Body of pancreas (tissue), 4 donors: ENCODE results near the gene AVPR1B. TPM values are rescaled to one million over a fixed set of nuclear protein-coding genes. Genes with fewer than 3 reads are reported as not detected.
A peak's percentile ranks its signal among the peaks of the same experiment; 100 is the strongest.

ENCODE experiments used
- ATAC-seq: fragments of 150-250 bp; one replicate; pipeline ENCODE4 v1.9.1; 2016
- DNase-seq, 4 donors: peaks; one replicate each; pipeline ENCODE4 v3.0.0-alpha.2; 2019
- H3K27ac ChIP-seq, 4 donors: fragments of 200-600 bp; sonication (generic); 1 replicate in 3 of 4; 2 replicates in 1 of 4; pipeline versions ENCODE4 v1.5.1 to v1.6.1; 2016 to 2019; ENCODE audit warnings: mild to moderate bottlenecking in 1 of 4, mixed read lengths in 1 of 4, moderate library complexity in 1 of 4
- H3K27me3 ChIP-seq, 2 donors: fragments of 200-600 bp; sonication (generic); one replicate each; pipeline ENCODE4 v1.6.0; 2016; ENCODE audit warnings: mild to moderate bottlenecking in 1 of 2
- H3K36me3 ChIP-seq, 2 donors: fragments of 200-600 bp; sonication (generic); replicated peaks in 1 of 2; 2 replicates each; pipeline ENCODE4 v1.5.1; 2016; ENCODE audit warnings: low read depth in 2 of 2; ENCODE audit not compliant: insufficient read depth in 1 of 2
- H3K4me1 ChIP-seq: fragments of 200-600 bp; sonication (generic); one replicate; pipeline ENCODE4 v1.6.0; 2016
- H3K4me3 ChIP-seq, 2 donors: fragments of 200-600 bp; sonication (generic); 1 replicate in 1 of 2; 2 replicates in 1 of 2; pipeline ENCODE4 v1.5.1; 2016 to 2019
- H3K9me3 ChIP-seq, 3 donors: fragments of 200-600 bp; sonication (generic); 1 replicate in 2 of 3; 2 replicates in 1 of 3; pipeline ENCODE4 v1.5.1; 2016
- POLR2A ChIP-seq, 3 donors: fragments of 450-650 bp; IDR thresholded peaks; one replicate each; pipeline ENCODE4 v1.6.1; 2016; ENCODE audit warnings: antibody characterized with exemption in 3 of 3, mild to moderate bottlenecking in 2 of 3
- WGBS, 2 donors: methylation state at CpG; one replicate each; pipeline ENCODE4 v1.1.5; 2017; 5-methylcytosine and 5-hydroxymethylcytosine counted together
- intact Hi-C: fragments of 100-400 bp; cut with DNase I; formaldehyde crosslinking; loops from one replicate; pipeline ENCODE4 v1.15.1; 2023
- total RNA-seq, 2 donors: library from RNA; depleted of rRNA; stranded (reverse); fragments of >200 nt; gene quantifications; one replicate each; pipeline ENCODE4 v1.1.0, GENCODE V29; 2016
- TF ChIP-seq, protein P1 (sequence below), 7 experiments: fragments of 450-650 bp in 4 of 7; fragments of 200-600 bp in 3 of 7; sonication (generic) in 3 of 7; IDR thresholded peaks; one replicate each; pipeline ENCODE4 v1.5.1; 2016 to 2019; ENCODE audit warnings: antibody characterized with exemption in 7 of 7

The AVPR1B gene
- total RNA-seq, 2 donors from 2014 or later: 0.78 TPM; not detected in 1

DNA sequence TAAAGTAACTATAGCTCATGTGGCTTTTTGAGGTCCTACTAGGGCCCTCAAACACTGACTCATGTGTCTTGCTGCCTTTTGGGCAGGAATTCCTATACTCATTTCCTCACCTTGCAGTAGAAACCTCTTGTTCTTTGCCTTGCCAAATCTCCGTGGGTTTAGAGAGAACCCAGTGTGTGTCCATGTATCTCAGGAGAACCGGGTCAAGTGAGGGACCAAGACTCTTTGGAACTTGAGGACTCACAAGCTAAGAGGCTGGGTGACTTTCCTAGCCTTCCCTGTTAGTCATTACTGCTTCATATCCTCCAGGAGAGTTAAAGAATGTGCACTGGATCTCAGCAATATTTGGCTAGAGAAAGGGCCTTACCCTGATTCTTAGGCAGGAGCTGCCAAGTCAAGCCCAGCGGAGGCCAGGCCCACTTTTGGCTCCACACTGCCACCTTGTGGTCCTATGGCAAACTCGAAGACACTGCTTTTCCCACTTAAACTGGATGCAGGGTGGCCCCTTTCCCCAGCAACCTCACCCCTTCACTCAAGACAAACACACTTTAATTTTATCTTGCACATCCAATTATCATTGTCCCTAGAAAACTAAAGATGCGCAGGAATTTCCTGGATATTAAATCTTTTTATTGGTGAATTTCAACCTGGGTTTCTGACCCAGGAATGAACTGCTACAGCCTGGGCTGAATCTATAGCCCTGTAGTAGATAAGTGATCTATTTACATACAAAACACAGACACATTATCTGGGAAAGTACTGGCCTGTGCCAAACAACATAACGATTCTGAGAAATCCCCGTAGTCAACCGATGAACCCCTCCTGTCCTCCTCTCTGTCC is 10.6 kb downstream of the AVPR1B start:
- ATAC-seq (peak; percentile 81), DNase-seq (peak; percentile 81 to 84 (median 82))
- Histone ChIP-seq H3K4me3 (no peak overlapping the region), H3K4me1 (peaks cover 6% of the 10 kb centered on the region), H3K27me3 (no peaks in the 10 kb centered on the region), H3K36me3 (no peaks in the 10 kb centered on the region), H3K27ac (no peak overlapping the region), H3K9me3 (no peaks in the 10 kb centered on the region)
- 28 to 36% methylated on average over 8 of the region's 8 CpGs for WGBS, 2 donors
- TF ChIP-seq POLR2A (IDR thresholded peaks at IDR 0.05): no peak
- TF ChIP-seq, protein P1, sequence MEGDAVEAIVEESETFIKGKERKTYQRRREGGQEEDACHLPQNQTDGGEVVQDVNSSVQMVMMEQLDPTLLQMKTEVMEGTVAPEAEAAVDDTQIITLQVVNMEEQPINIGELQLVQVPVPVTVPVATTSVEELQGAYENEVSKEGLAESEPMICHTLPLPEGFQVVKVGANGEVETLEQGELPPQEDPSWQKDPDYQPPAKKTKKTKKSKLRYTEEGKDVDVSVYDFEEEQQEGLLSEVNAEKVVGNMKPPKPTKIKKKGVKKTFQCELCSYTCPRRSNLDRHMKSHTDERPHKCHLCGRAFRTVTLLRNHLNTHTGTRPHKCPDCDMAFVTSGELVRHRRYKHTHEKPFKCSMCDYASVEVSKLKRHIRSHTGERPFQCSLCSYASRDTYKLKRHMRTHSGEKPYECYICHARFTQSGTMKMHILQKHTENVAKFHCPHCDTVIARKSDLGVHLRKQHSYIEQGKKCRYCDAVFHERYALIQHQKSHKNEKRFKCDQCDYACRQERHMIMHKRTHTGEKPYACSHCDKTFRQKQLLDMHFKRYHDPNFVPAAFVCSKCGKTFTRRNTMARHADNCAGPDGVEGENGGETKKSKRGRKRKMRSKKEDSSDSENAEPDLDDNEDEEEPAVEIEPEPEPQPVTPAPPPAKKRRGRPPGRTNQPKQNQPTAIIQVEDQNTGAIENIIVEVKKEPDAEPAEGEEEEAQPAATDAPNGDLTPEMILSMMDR (IDR thresholded peaks at IDR 0.05): peak; percentile 76 to 89 (median 85)
- intact Hi-C loops: loop anchor here (5.0 kb wide), 1 partner anchor 74 kb away; no protein-coding TSS in a partner anchor

DNA sequence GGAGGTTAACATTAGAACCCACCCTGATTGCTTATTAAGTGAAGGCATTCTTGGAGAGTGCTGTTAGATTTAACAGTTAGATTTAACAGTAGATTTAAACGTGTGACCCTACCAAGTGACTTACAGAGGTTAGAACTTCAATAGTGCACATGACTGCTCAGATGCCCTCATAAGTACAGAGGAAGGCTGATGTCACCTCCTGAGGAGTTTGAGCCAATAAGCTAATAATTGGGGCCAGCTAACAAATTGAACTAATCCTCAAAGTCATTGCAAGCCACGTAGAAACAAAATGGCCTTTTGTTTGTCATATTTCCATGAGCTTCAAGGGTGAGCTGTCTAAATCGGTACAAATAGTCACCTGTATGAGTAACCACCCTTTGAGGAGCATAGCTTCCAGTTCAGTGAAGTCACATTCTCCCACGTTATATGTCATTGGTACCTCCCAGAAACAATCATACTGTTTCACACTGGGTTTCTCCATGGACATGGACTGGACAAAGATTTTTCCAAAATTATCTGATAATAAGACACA is 11.7 kb downstream of the AVPR1B start:
- Histone ChIP-seq H3K36me3 (no peaks in the 10 kb centered on the region), H3K4me3 (no peak overlapping the region), H3K4me1 (peaks cover 6% of the 10 kb centered on the region), H3K27ac (no peak overlapping the region), H3K27me3 (no peaks in the 10 kb centered on the region), H3K9me3 (no peaks in the 10 kb centered on the region)
- TF ChIP-seq, protein P1 (IDR thresholded peaks at IDR 0.05): no peak
- no peak for TF ChIP-seq POLR2A (IDR thresholded peaks at IDR 0.05)
- 49 to 58% methylated on average over 4 of the region's 4 CpGs for WGBS, 2 donors
- no peak for DNase-seq
- intact Hi-C loops: loop anchor here (5.0 kb wide), 1 partner anchor 73 kb away; no protein-coding TSS in a partner anchor
- ATAC-seq: no peak

GRCh38 chr1:206103979-206104378 is 13.2 kb downstream of the AVPR1B start:
- no peak for TF ChIP-seq POLR2A (IDR thresholded peaks at IDR 0.05)
- TF ChIP-seq, protein P1 (IDR thresholded peaks at IDR 0.05): no peak
- peaks cover 6% of the 10 kb centered on the region for H3K4me1 ChIP-seq
- H3K27me3 ChIP-seq: no peaks in the 10 kb centered on the region
- no peaks in the 10 kb centered on the region for H3K9me3 ChIP-seq
- H3K4me3 ChIP-seq: no peak overlapping the region
- no peak for ATAC-seq
- H3K36me3 ChIP-seq: no peaks in the 10 kb centered on the region
- intact Hi-C loops: no loop called here
- DNase-seq: no peak
- 74 to 84% methylated on average over 10 of the region's 10 CpGs for WGBS, 2 donors
- H3K27ac ChIP-seq: no peak overlapping the region

DNA sequence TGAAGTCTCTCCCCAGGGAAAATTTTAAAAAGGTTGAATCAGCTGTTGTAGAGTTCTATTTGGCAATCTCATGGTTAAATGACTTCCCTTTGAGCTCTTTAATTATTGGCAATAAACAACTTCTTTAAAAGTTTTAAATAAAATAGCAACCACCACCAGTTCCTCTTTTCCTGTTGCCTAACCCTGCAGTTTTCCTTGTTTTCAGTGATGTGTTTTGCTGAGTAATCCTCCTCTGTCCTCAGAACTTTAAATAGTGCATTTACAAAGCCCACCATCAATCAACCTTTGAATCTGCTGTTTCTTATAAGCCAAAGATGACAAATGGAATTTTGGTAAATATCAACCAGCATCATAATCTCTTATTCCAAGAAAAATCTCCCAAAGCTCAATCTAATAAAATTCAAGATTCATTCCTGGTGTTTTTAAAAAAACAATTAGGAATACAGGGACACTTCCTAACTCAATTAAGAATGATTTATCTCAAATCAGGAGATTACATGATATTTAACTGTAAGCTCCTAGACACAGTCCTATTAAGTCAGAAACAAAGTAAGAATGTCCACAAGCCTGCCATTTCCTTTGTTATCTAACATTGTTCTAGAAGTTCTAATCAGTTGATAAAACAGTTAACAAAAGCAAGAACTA is 14.8 kb downstream of the AVPR1B start:
- H3K27ac ChIP-seq: no peak overlapping the region
- peaks cover 6% of the 10 kb centered on the region for H3K4me1 ChIP-seq
- TF ChIP-seq, protein P1 (IDR thresholded peaks at IDR 0.05): no peak
- TF ChIP-seq POLR2A (IDR thresholded peaks at IDR 0.05): no peak
- ATAC-seq (no peak), DNase-seq (no peak)
- H3K36me3 ChIP-seq: no peaks in the 10 kb centered on the region
- no peaks in the 10 kb centered on the region for H3K27me3 ChIP-seq
- H3K4me3 ChIP-seq: no peak overlapping the region
- no peaks in the 10 kb centered on the region for H3K9me3 ChIP-seq
- intact Hi-C loops: no loop called here
